ENCODE data around the gene SERGEF.

Gene SERGEF

GRCh38 chr11:18012906-18013781 lies at the start of gene SERGEF:
Gene SERGEF, minus strand, starts transcription at chr11:18013047. Its CDS starts 37 bp downstream, at chr11:18013010.
- peak; percentile 85 for DNase-seq (ENCODE audit: low spot score)

GRCh38 chr11:18061351-18061750 lies 48.5 kb upstream of the SERGEF start:
- DNase-seq (ENCODE audit: low spot score): no peak

- DNase-seq (ENCODE audit: low spot score): no peak
Measured at GRCh38 chr11:18056561-18057181, 43.8 kb upstream of the SERGEF start.

- DNase-seq (ENCODE audit: low spot score): no peak
Measured at GRCh38 chr11:18054511-18055103, 41.8 kb upstream of the SERGEF start.

GRCh38 chr11:18050848-18051247 lies 38.0 kb upstream of the SERGEF start:
- no peak for DNase-seq (ENCODE audit: low spot score)

- DNase-seq (ENCODE audit: low spot score): no peak
Measured at GRCh38 chr11:18046116-18046777, 33.4 kb upstream of the SERGEF start, which contains the start of gene TPH1. Gene TPH1, minus strand, starts transcription at chr11:18046269. Its CDS starts 5,507 bp downstream, at chr11:18040762.

GRCh38 chr11:18036456-18036855 lies 23.6 kb upstream of the SERGEF start:
- DNase-seq (ENCODE audit: low spot score): no peak

GRCh38 chr11:18027475-18027874 lies 14.6 kb upstream of the SERGEF start:
- DNase-seq (ENCODE audit: low spot score): no peak

GRCh38 chr11:18022419-18022818 lies 9.6 kb upstream of the SERGEF start:
- no peak for DNase-seq (ENCODE audit: low spot score)

- no peak for DNase-seq (ENCODE audit: low spot score)
Measured at GRCh38 chr11:18019650-18020049, 6.8 kb upstream of the SERGEF start.

- DNase-seq (ENCODE audit: low spot score): no peak
Measured at GRCh38 chr11:18016789-18017188, 3.9 kb upstream of the SERGEF start.

- no peak for DNase-seq (ENCODE audit: low spot score)
Measured at GRCh38 chr11:18014876-18015275, 2.0 kb upstream of the SERGEF start.

GRCh38 chr11:18013790-18014507 lies 1.1 kb upstream of the SERGEF start:
- DNase-seq (ENCODE audit: low spot score): no peak

- DNase-seq (ENCODE audit: low spot score): no peak
Measured at GRCh38 chr11:18012122-18012905, 533 bp downstream of the SERGEF start.

- DNase-seq (ENCODE audit: low spot score): no peak
Measured at GRCh38 chr11:18011633-18012032, 1.2 kb downstream of the SERGEF start.

GRCh38 chr11:18010977-18011586 lies 1.8 kb downstream of the SERGEF start:
- DNase-seq (ENCODE audit: low spot score): no peak

GRCh38 chr11:18010121-18010670 lies 2.7 kb downstream of the SERGEF start:
- no peak for DNase-seq (ENCODE audit: low spot score)

- DNase-seq (ENCODE audit: low spot score): no peak
Measured at GRCh38 chr11:18005376-18006129, 7.3 kb downstream of the SERGEF start.

GRCh38 chr11:18001191-18001590 lies 11.7 kb downstream of the SERGEF start:
- no peak for DNase-seq (ENCODE audit: low spot score)

Measured in left forelimb (tissue), 1 donor.